Astrocyte (in vitro differentiated cells and primary cell): ENCODE data around the gene HYAL1. TPM values are rescaled to one million over a fixed set of nuclear protein-coding genes. Genes with fewer than 3 reads are reported as not detected.
"Not testable (repeated sequence)": the region's sequence is repeated elsewhere in the genome, so short reads cannot be mapped to it uniquely, and the experiment has no call there.

Experiments
- DNase-seq: peaks from one replicate; pipeline ENCODE4 v3.0.0-alpha.2; 2010; ENCODE audit warnings: low read depth
- FAIRE-seq: peaks from 2 replicates; lab custom pipeline; 2011; peaks lifted over from hg19 to GRCh38; lab: Jason Lieb, UNC
- H2AFZ ChIP-seq: 2 replicates; pipeline ENCODE4 v1.6.0; 2012; ENCODE audit warnings: low read depth, low read length, inconsistent platforms
- H3K27ac ChIP-seq: 2 replicates; pipeline ENCODE4 v1.5.1; 2011; ENCODE audit warnings: low read depth, low read length, inconsistent platforms
- H3K27me3 ChIP-seq: 2 replicates; pipeline ENCODE4 v1.6.0; 2011; ENCODE audit warnings: low read length, inconsistent platforms; ENCODE audit not compliant: insufficient read depth
- H3K36me3 ChIP-seq: 2 replicates; pipeline ENCODE4 v1.5.1; 2011; ENCODE audit warnings: low read length, inconsistent platforms; ENCODE audit not compliant: insufficient read depth
- H3K4me1 ChIP-seq: 2 replicates; pipeline ENCODE4 v1.5.1; 2011; ENCODE audit warnings: low read length, inconsistent platforms; ENCODE audit not compliant: insufficient read depth
- H3K4me2 ChIP-seq: 2 replicates; pipeline ENCODE4 v1.6.0; 2012; ENCODE audit warnings: low read length, inconsistent platforms
- H3K4me3 ChIP-seq: 2 replicates; pipeline ENCODE4 v1.5.1; 2011; ENCODE audit warnings: low read depth, mild to moderate bottlenecking, low read length, inconsistent platforms; ENCODE audit not compliant: insufficient read depth
- H3K79me2 ChIP-seq: 2 replicates; pipeline ENCODE4 v1.6.0; 2012; ENCODE audit warnings: mild to moderate bottlenecking, low read length, inconsistent platforms; ENCODE audit not compliant: insufficient read depth
- H3K9ac ChIP-seq: 2 replicates; pipeline ENCODE4 v1.6.0; 2012; ENCODE audit warnings: mild to moderate bottlenecking, low read length, inconsistent platforms
- H3K9me3 ChIP-seq: 2 replicates; pipeline ENCODE4 v1.5.1; 2012; ENCODE audit warnings: low read depth, mild to moderate bottlenecking, low read length, inconsistent platforms; ENCODE audit not compliant: insufficient read depth
- H4K20me1 ChIP-seq: 2 replicates; pipeline ENCODE4 v1.6.0; 2012; ENCODE audit warnings: low read length, inconsistent platforms; ENCODE audit not compliant: insufficient read depth
- H3K27ac Mint-ChIP-seq: one replicate; pipeline ENCODE4 v1.8.0; 2021; ENCODE audit warnings: mild to moderate bottlenecking, mixed read lengths; ENCODE audit not compliant: unreplicated experiment
- H3K27me3 Mint-ChIP-seq: one replicate; pipeline ENCODE4 v1.8.0; 2021; ENCODE audit warnings: low read depth, mixed read lengths; ENCODE audit not compliant: unreplicated experiment
- H3K36me3 Mint-ChIP-seq: one replicate; pipeline ENCODE4 v1.8.0; 2021; ENCODE audit warnings: low read depth, mixed read lengths; ENCODE audit not compliant: unreplicated experiment
- H3K4me1 Mint-ChIP-seq: one replicate; pipeline ENCODE4 v1.8.0; 2021; ENCODE audit warnings: low read depth, mixed read lengths; ENCODE audit not compliant: unreplicated experiment
- H3K4me3 Mint-ChIP-seq: one replicate; pipeline ENCODE4 v1.8.0; 2021; ENCODE audit warnings: mild to moderate bottlenecking, moderate library complexity, mixed read lengths; ENCODE audit not compliant: unreplicated experiment
- H3K9me3 Mint-ChIP-seq: one replicate; pipeline ENCODE4 v1.8.0; 2021; ENCODE audit warnings: mild to moderate bottlenecking, mixed read lengths; ENCODE audit not compliant: unreplicated experiment
- CTCF ChIP-seq: IDR thresholded peaks from 2 replicates; pipeline ENCODE4 v1.5.1; 2011; ENCODE audit warnings: low read depth, mild to moderate bottlenecking, inconsistent platforms, low read length, moderate library complexity; ENCODE audit not compliant: insufficient read depth
- EZH2 ChIP-seq: IDR thresholded peaks from 2 replicates; pipeline ENCODE4 v1.6.1; 2012; ENCODE audit warnings: mild to moderate bottlenecking, low read length, inconsistent platforms; ENCODE audit not compliant: insufficient read depth
- total RNA-seq: library from RNA; stranded (reverse); gene quantifications from 2 replicates; pipeline ENCODE4 v1.2.1, GENCODE V29; 2021

HYAL1 gene
- total RNA-seq, 1 donor from 2014 or later: 0.27 TPM

DNA sequence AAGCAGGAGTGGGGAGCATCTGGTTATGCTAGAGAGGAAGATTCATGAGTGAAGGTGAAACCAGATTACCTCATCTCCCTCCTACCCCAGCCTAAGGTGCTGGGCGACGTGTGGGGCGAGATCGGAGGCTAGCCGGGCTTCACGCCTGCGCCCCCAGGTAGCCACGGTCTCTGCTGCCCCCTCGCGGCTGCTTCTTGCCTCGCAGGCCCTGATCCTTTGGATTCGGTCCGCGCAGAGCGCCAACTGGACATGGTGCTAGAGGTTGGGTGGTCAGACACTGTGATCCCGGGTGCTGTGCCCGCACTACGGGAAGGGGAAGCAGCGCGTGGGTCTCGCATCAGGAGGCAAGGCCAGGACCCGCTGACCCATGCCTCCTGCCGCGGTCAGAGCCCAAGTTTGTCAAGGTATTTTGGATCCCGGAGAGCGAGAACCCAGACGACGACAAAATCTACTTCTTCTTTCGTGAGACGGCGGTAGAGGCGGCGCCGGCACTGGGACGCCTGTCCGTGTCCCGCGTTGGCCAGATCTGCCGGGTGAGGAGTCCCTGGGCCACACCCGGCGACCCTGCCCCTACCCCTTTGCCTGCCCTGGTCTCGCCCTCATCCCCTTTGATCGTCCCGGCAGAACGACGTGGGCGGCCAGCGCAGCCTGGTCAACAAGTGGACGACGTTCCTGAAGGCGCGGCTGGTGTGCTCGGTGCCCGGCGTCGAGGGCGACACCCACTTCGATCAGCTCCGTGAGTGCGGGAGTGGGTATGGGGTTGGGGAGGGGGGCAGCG, 30.3 kb downstream of the HYAL1 start:
- no peaks in the 10 kb centered on the region for H3K9me3 Mint-ChIP-seq
- peaks cover 22% of the 10 kb centered on the region for H3K4me1 Mint-ChIP-seq
- Histone ChIP-seq H2AFZ (peak overlapping the region; percentile 43), H3K4me1 (peaks cover 21% of the 10 kb centered on the region), H3K4me2 (peak overlapping the region; percentile 72), H3K27me3 (peaks cover 27% of the 10 kb centered on the region), H3K9me3 (no peaks in the 10 kb centered on the region), H3K9ac (peak overlapping the region; percentile 8), H4K20me1 (peaks cover 3% of the 10 kb centered on the region), H3K4me3 (no peak overlapping the region), H3K79me2 (no peaks in the 10 kb centered on the region), H3K36me3 (no peaks in the 10 kb centered on the region), H3K27ac (no peak overlapping the region)
- peaks cover 24% of the 10 kb centered on the region for H3K27me3 Mint-ChIP-seq
- TF ChIP-seq EZH2 (no peak), CTCF (peak; percentile 76)
- no peak for FAIRE-seq
- H3K36me3 Mint-ChIP-seq: peaks cover 8% of the 10 kb centered on the region
- peak overlapping the region; percentile 67 for H3K4me3 Mint-ChIP-seq
- no peak overlapping the region for H3K27ac Mint-ChIP-seq
- no peak for DNase-seq

DNA sequence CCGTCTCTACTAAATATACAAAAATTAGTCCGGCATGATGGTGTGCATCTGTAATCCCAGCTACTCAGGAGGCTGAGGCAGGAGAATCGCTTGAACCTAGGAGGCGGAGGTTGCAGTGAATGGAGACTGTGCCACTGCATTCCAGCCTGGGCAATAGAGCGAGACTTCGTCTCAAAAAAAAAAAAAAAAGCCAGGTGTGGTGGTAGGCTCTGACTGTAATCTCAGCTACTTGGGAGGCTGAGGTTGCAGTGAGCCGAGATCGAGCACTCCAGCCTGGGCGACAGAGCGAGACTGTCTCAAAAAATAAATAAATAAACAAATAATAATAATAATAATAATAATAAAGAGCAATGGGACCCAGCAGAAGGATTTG, 30.9 kb downstream of the HYAL1 start:
- not testable (repeated sequence) for H3K9ac ChIP-seq, H4K20me1 ChIP-seq, H3K4me3 ChIP-seq, H3K27ac Mint-ChIP-seq, DNase-seq, FAIRE-seq, H3K36me3 Mint-ChIP-seq, H3K9me3 Mint-ChIP-seq, H3K27ac ChIP-seq, H3K9me3 ChIP-seq, H3K79me2 ChIP-seq, H2AFZ ChIP-seq, H3K36me3 ChIP-seq, H3K4me3 Mint-ChIP-seq
- Mint-ChIP-seq H3K4me1 (peaks cover 25% of the 10 kb centered on the region), H3K27me3 (peaks cover 24% of the 10 kb centered on the region)
- Histone ChIP-seq H3K27me3 (peaks cover 27% of the 10 kb centered on the region), H3K4me1 (peaks cover 21% of the 10 kb centered on the region), H3K4me2 (peak overlapping the region; percentile 72)

DNA sequence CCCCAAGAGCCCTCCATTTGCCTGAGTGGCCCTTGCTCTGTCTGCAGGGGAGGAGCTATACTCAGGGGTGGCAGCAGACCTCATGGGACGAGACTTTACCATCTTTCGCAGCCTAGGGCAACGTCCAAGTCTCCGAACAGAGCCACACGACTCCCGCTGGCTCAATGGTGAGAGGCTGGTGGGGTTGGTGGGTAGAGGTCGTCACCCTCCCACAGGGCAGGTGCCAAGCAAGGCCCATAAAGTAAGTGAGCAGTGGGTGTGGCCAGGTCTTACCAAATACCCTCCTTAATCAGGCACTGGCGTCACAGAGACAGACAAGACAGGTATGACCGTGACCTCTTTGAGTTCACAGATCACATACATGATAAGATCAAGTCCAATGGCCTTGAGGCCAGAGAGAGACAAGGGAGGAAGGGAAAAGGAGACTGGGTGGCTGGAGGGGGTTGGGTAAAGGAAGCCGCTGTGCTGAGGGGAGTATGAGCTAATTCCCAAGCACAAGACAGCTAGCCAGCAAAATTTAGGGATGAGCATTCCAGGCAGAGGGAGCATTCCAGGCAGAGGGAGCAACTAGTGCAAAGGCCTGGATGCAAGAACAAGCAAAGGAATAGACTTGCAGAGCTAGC, 31.9 kb downstream of the HYAL1 start:
- H3K36me3 Mint-ChIP-seq: peaks cover 8% of the 10 kb centered on the region
- FAIRE-seq (no peak), DNase-seq (no peak)
- Histone ChIP-seq H3K27me3 (peaks cover 25% of the 10 kb centered on the region), H3K36me3 (no peaks in the 10 kb centered on the region), H3K4me3 (no peak overlapping the region), H3K9ac (no peak overlapping the region), H3K9me3 (no peaks in the 10 kb centered on the region), H3K27ac (no peak overlapping the region), H3K4me1 (peaks cover 28% of the 10 kb centered on the region), H4K20me1 (peaks cover 3% of the 10 kb centered on the region), H3K79me2 (no peaks in the 10 kb centered on the region), H3K4me2 (no peak overlapping the region), H2AFZ (no peak overlapping the region)
- peaks cover 24% of the 10 kb centered on the region for H3K27me3 Mint-ChIP-seq
- H3K4me1 Mint-ChIP-seq: peaks cover 25% of the 10 kb centered on the region
- TF ChIP-seq CTCF: no peak
- no peak for TF ChIP-seq EZH2
- H3K9me3 Mint-ChIP-seq: no peaks in the 10 kb centered on the region
- H3K4me3 Mint-ChIP-seq: peak overlapping the region; percentile 10
- H3K27ac Mint-ChIP-seq: peak overlapping the region; percentile 7
